A549 treated with CORT108297 at 1 μM for 4 hours (cell line): ENCODE data around the gene SH2D3C. TPM values are rescaled to one million over a fixed set of nuclear protein-coding genes. Genes with fewer than 3 reads are reported as not detected.

Experiments used
- total RNA-seq: library from RNA; stranded (reverse); fragments of 200-300 nt; extraction: Qiagen RNA extraction; gene quantifications from 5 replicates; pipeline ENCODE4 v1.2.3, GENCODE V29; 2022

The SH2D3C gene
- total RNA-seq, result 0.06 to 0.36 TPM (median 0.06 TPM) in 5 replicates

GRCh38 chr9:127778280-127779135 is at the start of gene SH2D3C:
TSS of gene SH2D3C (minus strand) at chr9:127778666. CDS start at chr9:127778627, 39 bp downstream.

GRCh38 chr9:127802576-127803443 is 24.3 kb upstream of the SH2D3C start, which contains the start of gene FPGS:
TSS of gene FPGS (plus strand) at chr9:127802882. CDS start at chr9:127802925, 43 bp downstream.

GRCh38 chr9:127785933-127786772 is 7.7 kb upstream of the SH2D3C start, which contains the start of gene CDK9:
TSS of gene CDK9 (plus strand) at chr9:127786034. CDS start at chr9:127786149, 115 bp downstream.

GRCh38 chr9:127734747-127735529 is 43.5 kb downstream of the SH2D3C start, which contains the start of gene TOR2A:
TSS of gene TOR2A (minus strand) at chr9:127735294. CDS start at chr9:127735270, 24 bp downstream.

GRCh38 chr9:127715470-127716337 is 62.8 kb downstream of the SH2D3C start, which contains the start of the genes PTRH1 and TTC16:
TSS of gene PTRH1 (minus strand) at chr9:127715663. CDS start at chr9:127715639, 24 bp downstream.
TSS of gene TTC16 (plus strand) at chr9:127716079. CDS start at chr9:127716146, 67 bp downstream.

GRCh38 chr9:127706836-127707241 is 71.6 kb downstream of the SH2D3C start, which contains the start of gene CFAP157:
TSS of gene CFAP157 (plus strand) at chr9:127706988. CDS start at chr9:127707032, 44 bp downstream.

Other genes with a start within 250 kb of the SH2D3C start
- gene STXBP1, start 166.4 kb downstream of the SH2D3C start, total RNA-seq, result 14.6 to 18.8 TPM (median 17.2 TPM) in 5 replicates
- 0.04 to 0.07 TPM (median 0.06 TPM) in 3 of 5 replicates, not detected in the others for gene CFAP157, start 71.7 kb downstream of the SH2D3C start, total RNA-seq
- gene PTRH1, start 63.0 kb downstream of the SH2D3C start, total RNA-seq, result 10.3 to 20.0 TPM (median 18.9 TPM) in 5 replicates
- gene TTC16, start 62.6 kb downstream of the SH2D3C start, total RNA-seq, result 0.02 to 0.05 TPM in 2 of 5 replicates, not detected in the others
- gene TOR2A, start 43.4 kb downstream of the SH2D3C start, total RNA-seq, result 10.5 to 15.4 TPM (median 15.1 TPM) in 5 replicates
- 40.9 to 50.5 TPM (median 49.4 TPM) in 5 replicates for gene CDK9, start 7.4 kb upstream of the SH2D3C start, total RNA-seq
- gene FPGS, start 24.2 kb upstream of the SH2D3C start, total RNA-seq, result 44.8 to 56.7 TPM (median 49.2 TPM) in 5 replicates
- gene ENG, start 76.0 kb upstream of the SH2D3C start, total RNA-seq, result 0.15 to 0.17 TPM (median 0.17 TPM) in 5 replicates
- 40.1 to 83.3 TPM (median 73.5 TPM) in 5 replicates for gene AK1, start 99.0 kb upstream of the SH2D3C start, total RNA-seq
- 22.2 to 26.8 TPM (median 23.4 TPM) in 5 replicates for gene ST6GALNAC6, start 120.9 kb upstream of the SH2D3C start, total RNA-seq
- 14.0 to 24.2 TPM (median 22.2 TPM) in 5 replicates for gene ST6GALNAC4, start 138.4 kb upstream of the SH2D3C start, total RNA-seq
- gene PIP5KL1, start 152.1 kb upstream of the SH2D3C start, total RNA-seq, result 1.4 to 2.4 TPM (median 2.3 TPM) in 5 replicates
- gene DPM2, start 159.2 kb upstream of the SH2D3C start, total RNA-seq, result 39.5 to 48.4 TPM (median 45.7 TPM) in 5 replicates
- 50.6 to 81.0 TPM (median 63.1 TPM) in 5 replicates for gene EEIG1, start 202.3 kb upstream of the SH2D3C start, total RNA-seq